HG03571 (cell line): ENCODE measurements around the gene BIRC2.
"Not testable (repeated sequence)": the region's sequence is repeated elsewhere in the genome, so short reads cannot be mapped to it uniquely, and the experiment has no call there.

Experiments
- ATAC-seq: cut with Tn5 transposase; IDR thresholded peaks from one replicate; pipeline ENCODE4 v1.9.1; 2021; ENCODE audit not compliant: unreplicated experiment

BIRC2 gene

DNA sequence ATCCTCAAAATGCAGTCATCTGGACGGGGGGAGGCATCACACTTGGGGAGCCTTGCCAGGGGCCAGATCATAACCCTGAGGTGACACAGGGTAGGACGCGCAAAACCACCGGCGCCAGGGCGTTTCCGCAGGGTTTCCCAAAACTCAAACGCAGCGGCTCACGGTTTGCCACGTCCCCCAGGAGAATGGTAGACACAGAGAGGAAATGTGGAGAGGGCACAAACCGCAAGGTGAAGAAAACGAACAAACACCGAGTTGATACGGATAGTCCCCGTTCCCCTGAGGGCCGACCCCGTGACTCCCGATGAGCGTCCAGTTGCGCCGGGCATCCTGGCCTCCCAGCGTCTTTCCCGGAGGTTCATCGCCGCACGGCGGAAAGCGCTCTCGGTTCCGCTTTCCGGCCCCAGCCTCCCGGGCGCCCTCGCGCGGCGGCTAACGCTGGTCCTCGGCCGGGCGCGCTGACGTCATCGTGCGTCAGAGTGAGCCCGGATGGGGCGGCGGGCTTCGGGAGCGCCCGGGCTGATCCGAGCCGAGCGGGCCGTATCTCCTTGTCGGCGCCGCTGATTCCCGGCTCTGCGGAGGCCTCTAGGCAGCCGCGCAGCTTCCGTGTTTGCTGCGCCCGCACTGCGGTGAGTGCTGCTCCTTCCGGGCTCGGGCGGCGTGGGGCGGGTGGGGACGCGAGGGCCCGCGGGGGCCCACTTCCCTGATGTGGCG is at the start of gene BIRC2:
Gene BIRC2 (plus strand): TSS at position 467 of the 714 bp plus-strand sequence. CDS start 2,641 bp downstream, outside the sequence.
- ATAC-seq = peak; percentile 89

DNA sequence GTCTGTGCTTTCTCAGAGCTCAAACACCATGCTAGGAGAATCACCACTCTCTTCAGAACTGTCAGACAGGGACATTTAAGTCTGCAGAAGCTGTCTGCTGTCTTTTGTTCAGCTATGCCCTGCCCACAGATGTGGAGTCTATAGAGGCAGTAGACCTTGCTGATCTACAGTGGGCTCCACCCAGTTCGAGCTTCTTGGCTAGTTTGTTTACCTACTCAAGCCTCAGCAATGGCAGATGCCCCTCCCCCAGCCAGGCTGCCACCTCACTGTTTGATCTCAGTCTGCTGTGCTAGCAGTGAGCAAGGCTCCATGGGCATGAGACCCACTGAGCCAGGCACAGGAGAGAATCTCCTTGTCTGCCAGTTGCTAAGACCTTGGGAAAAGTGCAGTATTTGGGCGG is 46.2 kb upstream of the BIRC2 start:
- ATAC-seq = not testable (repeated sequence)

DNA sequence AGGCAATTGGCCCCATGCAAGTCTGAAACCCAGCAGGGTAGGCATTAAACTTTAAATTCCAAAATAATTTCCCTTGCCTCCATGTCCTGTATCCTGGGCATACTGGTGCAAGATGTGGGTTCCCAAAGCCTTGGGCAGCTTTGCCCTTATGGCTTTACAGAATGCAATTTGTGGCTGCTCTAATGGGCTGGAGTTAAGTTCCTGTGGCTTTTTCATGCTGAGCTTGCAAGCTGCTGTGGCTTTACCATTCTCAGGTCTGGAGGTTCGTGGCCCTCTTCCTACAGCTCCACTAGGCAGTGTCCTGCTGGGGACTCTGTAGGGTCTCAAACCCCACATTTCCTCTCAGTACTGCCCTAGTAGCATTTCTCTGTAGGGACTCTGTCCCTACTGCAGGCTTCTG is 44.8 kb upstream of the BIRC2 start:
- ATAC-seq = no peak

DNA sequence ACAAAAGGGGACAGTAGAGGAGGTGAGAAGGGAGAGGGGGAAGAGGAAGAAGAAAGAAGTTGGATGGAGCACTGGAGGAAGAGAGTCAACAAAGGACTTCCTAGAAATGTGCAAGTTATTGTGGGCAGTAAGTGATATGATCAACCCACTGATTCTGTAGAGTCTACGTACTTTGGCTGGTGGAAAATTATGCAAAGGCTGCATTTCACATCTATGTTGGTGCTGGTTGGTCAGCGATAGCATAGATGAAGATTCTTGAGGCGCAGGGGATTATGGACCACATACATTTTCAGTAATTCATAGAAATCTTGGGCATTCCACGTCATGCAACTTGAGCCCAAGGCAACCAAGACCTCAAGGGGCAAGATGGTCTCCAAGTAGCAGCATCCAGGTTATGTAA is 42.3 kb upstream of the BIRC2 start:
- ATAC-seq = no peak

DNA sequence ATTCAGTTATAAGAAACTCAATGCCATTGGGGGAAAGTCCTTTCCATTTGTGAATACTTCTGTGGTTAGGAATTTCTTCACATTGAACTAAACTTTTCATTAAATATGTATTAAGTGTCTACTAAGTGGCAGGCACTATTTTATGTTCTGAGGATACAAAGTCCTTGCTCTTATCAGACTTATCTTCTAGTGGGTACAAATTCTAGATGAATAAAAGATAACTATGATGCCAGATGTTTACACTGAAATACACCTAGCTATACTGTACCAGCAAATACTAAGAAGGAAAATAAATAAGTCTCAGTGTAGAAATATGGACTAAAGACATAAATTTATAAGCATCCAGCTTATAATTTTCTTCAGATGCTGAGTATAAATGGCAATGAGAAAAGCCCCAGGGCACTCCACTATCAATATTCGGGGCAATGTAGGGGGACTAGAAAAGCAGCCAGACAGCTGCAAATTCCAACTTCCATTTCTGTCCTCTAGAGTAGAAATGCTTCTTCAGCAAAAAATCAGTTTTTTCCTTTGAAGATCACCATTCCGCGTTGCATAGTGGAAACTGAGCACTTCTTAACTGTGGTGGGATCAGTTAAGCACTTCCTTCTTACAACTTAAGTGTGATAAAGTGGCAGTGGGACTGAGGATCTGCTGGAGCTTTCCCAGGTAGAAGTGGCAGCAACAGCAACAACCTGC is 41.5 kb upstream of the BIRC2 start:
- no peak for ATAC-seq

DNA sequence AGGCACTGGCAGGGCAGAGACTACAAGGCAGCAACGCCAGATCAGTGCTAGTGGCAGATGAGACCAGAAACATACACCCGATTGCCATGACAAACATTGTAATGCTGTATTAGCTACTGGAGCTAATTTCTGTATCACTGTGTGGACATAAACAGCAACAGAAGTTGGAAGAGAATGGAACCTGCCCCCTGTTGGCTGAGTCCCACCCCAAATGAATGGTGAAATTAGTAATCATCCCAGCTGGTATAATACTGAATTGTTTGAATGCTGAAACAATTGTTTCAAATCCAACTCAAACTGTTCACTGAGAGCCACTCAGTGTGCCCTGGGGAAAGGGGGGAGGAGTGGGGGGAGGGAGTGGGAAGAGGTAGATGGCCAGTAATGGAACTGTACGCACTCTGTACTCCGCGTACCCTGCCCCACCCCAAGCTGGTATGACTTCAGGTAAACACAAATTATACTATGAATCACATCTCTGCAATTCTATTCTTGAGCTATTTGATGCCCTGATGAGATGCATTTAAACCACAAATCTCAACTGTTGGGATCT is 40.9 kb upstream of the BIRC2 start:
- ATAC-seq = no peak

DNA sequence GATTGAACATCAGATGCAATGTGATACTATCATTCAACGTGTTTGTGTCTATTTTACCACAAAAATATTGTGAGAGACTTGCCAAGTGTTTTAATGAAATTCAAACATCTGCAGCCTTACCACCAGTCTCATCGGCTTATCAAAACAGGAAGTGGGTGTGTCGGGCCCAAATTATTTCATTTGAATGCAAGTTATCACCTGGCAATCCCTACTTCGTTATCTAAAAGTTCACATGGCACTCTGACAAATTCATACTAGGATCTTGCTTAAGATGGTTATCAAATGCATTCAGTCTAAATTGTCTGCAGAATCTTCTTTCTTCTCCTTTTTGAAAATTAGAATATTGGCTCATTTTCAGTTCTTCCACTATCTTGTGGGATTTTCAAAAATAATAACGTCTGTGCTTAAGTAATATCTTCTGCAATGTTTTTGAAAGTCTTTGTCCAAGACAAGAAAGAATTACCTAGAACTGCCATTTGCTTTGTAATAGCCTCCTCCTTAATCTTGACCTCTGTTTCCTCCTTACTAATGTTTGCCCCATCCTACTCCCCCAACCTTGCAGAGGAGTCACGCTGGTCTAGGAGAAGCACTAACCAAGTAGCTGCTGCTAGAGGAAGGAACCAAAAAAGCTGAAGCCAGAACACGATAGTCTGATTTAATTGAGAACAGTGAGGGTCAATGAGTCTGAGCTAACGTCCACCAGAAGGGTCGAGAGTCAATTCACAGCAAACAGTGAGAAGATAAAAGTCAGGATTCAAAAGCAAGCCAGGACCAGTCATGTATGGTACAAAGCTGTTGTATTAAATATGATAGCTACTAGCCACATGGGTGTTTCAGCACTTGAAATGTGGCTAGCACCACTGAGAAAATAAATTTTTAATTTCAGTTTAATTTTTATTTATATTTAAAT is 39.9 kb upstream of the BIRC2 start:
- ATAC-seq = no peak

DNA sequence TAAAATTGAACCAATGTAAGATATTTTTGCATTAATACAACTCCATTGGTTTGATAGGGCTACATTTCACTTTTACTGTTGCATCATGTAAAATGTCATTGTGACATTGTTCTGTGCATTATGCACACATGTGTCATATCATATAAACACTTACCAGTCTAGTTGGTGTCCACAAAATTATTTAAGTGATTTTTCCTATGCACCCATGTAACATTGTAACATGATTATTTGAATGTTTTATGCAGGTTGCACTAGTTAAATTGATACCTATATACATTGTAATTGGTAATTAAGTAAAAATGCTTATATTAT is 39.3 kb upstream of the BIRC2 start:
- no peak for ATAC-seq

DNA sequence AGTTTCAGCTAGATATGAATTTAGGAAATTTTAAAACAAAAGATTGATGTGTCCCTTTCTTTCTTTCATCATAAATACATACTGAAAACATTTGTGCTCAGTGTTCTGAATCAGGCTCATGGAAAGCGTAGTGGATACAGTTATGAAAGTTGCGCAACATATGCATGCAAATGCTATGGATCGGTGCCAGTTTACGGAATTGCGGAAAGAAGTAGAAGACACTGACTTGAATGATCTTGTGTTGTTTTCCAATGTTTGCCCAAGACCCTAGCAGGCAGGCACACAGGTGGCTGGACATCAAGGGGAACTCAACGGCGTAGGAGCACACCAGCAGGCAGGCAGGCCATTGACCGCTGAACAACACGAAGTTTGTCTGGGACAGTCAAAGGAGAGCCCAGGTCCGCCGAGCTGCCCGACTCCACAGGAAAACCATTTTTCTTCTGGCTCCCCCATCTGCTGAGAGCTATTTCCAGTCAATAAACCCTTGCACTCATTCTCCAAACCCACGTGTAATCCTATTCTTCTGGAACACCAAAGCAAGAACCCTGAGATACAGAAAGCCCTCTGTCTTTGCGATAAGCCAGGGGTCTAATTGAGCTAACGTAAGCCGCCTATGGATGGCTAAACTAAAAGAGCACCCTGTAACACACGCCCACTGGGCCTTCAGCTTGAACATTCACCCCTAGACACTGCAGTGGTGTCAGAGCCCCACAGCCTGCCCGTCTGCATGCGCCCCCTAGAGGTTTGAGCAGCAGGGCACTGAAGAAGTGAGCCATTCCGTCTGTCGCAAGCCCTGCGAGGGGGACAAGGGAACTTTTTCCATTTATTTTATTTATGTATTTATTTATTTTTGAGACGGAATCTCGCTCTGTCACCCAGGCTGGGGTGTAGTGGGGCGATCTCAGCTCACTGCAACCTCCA is 37.1 kb upstream of the BIRC2 start:
- ATAC-seq = no peak

DNA sequence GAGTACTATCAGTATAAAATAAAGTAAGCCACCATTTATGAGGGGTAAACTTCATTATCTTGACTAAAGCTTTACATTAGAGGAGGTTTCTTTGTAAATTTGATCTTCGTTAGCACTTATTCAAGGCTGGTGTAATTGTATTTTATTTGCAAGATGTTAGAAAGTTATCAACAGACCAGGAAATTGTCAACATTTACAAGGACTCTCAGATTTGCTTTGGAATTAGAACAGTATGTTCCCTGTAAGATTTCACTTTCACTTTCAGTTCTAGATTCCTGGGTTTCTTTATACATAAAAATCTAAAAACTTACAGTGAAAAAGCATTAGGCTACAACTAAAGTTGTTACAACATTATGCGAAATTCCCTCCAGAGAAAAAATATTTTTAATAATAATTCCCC is 34.3 kb upstream of the BIRC2 start:
- no peak for ATAC-seq

DNA sequence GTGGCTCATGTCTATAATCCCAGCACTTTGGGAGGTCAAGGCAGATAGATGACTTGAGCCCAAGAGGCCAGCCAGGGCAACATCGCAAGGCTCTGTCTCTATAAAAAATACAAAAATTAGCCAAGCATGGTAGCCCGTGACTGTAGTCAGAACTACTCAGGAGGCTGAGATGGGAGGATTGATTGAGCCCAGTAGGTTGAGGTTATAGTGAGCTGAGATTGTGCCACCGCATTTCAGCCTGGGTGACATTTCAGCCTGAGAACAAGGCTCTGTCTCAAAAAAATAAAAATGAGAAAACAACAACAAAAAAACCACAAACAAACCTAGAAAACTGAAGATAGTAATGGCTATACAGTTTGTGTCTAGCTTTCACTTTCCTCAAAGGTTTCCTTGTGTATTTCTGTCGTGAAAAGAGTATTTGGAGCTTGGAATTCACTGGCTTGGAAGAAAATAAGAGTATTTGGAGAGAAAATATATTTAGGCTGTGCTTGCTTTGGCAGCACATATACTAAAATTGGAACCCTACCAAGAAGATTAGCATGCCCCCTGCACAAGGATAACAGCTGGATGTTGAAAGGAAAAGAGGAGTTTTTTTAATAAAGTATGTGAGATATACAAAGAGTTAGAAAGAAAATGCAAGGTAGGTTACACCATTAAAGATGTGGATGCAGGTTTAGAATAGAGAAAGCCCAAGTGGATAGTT is 33.6 kb upstream of the BIRC2 start:
- no peak for ATAC-seq

DNA sequence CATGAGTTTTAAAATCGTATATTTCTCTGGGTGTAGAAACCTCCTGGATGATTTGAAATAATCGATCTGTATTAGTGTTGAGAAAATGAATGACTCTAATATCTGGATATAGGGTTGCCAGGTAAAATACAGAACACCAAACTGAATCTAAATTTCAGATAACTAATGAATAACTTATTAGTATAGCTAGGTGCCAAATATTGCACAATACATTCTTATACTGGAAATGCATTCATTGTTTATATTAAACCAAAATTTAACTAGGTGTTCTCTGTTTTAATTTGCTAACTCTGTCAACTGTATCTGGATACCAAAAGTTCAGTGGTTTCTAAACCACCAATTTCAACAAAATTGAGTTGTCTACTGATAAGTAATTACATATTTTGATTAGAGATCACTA is 32.2 kb upstream of the BIRC2 start:
- ATAC-seq = no peak

DNA sequence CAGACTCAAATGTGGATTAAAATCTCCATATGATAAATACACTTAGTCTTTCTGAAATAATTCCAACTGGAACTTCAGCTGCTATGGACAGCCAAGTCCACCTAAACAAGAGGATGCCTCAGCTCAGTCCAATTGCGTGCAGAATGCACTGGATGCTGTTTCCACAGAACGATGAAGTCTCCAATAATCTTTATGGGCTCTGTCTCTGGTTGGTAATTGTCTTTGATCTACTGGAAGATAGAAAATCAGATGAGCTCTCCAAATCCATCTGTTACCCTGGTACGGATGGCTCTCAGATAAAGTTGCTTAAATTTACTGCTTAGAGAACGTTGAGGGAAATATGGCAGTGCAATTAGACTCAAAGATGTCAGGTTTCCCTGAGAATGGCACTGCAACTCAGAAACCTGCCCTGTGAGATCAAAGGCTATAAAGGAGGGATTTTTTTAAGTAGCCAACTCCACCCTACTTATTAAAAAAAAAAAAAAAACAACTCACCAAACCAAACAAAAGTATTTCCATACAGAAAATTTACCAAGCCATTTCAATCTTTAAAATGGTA is 30.6 kb upstream of the BIRC2 start:
- no peak for ATAC-seq

DNA sequence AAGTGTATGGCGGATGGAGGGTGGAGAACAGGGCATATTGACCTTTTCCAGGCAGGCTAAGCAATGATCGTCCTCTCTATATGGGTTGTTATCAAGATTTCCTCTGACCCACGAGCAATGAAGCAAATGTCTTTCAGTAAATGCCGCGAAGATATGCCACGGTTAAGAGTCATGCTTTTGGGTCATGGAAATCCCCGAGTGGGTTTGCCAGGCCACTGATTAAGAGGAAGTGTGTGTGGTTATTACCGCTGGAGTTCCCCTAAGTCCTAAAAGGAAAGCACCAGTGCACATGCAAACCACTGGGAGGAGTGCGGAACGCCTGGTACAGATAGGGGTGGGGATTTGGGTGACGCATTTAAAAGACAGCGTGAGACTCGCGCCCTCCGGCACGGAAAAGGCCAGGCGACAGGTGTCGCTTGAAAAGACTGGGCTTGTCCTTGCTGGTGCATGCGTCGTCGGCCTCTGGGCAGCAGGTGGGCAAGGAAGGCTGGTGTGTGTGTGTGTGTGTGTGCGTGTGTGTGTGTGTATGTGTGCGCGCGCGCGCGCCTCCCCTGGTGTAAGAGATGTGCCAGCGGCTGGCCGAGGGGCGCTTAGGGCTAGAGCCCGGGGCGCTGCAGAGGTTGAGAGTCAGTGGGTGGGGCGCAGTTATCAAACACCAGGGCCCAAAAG is 29.8 kb upstream of the BIRC2 start, which contains the start of gene BIRC3:
Gene BIRC3 (plus strand): TSS at position 386 of the 669 bp plus-strand sequence. CDS start 7,026 bp downstream, outside the sequence.
- ATAC-seq = peak; percentile 80

DNA sequence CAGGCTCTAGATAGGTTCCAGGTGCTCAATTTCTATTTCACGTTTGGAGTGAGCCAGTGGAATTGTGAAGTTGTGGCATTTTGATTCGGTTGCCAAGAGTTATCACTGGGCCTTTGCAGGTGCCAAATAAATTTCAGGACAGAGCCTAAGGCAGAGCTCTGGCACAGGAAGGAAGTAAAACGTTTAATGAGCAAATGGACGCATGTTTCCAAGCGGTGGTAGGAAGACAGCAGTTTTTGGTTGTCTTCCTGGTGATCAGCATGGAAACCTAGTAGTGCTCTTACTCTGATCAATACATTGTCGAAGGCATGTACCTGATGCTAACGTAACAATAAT is 29.3 kb upstream of the BIRC2 start:
- ATAC-seq = no peak

DNA sequence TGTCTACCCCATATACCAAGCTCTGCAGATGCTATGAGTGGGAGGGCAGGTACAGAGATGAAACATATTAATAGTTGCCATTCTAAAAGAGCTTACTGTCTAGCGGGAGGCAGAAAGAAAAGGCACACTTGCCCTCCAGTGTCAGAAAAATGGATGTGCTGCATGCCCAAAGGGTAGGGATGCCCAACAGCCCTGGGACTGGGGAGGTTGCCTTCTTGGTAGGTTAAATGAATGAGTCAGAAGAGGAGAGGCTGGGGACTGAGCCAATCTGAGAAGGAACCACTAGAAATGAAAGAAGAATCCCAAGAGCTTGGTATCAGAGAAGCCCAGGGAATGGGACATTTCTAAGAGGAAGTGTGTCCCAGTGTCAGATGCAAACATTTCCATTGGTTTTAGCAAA is 28.5 kb upstream of the BIRC2 start:
- no peak for ATAC-seq

DNA sequence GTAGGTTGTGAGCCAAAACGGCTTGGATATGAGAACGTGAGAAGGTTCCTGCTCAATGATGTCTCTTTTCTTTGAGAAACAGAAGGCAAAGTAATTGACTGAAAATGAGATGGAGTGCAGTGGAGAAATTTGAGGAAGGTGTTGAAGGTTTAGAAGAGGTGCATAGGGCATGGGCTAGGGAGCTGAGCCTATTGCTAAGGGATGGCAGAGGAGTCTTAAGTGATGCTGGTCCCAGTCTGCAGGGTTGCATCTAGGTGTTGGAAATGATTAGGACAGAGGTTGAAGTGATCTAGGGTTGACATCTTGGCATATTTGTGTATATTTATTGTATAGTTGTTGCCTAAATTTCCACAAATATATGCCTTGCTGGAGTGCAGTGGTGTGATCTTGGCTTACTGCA is 27.5 kb upstream of the BIRC2 start:
- no peak for ATAC-seq

DNA sequence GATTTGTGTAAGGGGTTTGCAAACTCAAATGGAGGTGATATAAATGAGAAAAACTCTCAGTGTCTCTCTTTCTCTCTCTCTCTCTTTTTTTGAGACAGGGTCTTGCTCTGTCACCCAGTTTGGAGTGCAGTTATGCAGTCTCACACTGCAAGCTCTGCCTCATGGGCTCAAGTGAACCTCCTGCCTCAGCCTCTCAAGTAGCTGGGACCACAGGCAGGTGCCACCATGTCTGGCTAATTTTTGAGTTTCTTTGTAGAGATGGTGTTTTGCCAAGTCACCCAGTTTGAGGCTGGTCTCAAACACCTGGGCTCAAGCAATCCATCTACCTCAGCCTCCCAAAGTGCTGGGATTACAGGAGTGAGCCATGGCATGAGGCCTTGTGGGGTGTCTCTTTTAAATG is 26.8 kb upstream of the BIRC2 start:
- ATAC-seq = no peak

DNA sequence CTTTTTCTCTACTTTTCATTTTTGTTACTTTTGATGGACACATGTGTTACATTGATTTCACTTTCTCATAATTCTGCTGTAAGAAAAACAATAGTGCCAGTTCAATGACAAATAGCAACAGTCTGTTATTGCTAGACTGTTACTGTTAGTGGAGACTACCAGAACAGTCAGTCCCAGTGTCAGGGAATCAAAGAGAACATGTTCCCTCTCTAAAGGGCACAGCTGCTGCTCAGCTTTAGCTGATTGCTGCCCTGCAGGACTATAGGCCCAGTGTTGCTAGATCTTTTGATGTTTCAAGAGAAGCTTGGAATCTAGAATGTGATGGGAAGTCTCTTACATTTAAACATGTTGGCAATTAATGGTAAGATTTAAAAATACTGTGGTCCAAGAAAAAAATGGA is 26.3 kb upstream of the BIRC2 start:
- no peak for ATAC-seq
